ENCODE measurements around the gene C6orf58. TPM values are rescaled to one million over a fixed set of nuclear protein-coding genes. Genes with fewer than 3 reads are reported as not detected.
"Not testable (repeated sequence)": the region's sequence is repeated elsewhere in the genome, so short reads cannot be mapped to it uniquely, and the experiment has no call there.

Gene C6orf58
- total RNA-seq, 1 donor from 2014 or later: 0.38 TPM

DNA sequence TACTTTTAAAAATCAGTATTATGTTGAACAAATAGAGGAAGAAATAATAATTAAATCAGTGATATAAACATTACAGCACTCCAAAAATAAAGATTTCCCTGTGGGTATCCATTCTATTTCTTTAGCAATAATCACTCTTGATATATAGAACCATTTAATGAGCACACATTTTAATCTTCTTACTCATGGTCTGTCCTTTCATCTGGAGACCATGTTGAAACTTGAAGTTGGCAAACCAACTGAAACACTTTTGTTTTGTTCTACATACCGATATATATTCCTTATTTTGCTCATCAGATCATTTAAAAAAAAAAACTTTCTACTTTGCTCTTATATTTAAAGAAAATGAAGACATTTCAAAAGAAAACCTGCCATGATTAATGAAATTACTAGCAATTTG lies 13.4 kb downstream of the C6orf58 start:
- Mint-ChIP-seq H3K4me1 (no peaks in the 10 kb centered on the region), H3K36me3 (no peaks in the 10 kb centered on the region), H3K27me3 (ENCODE audit: low read depth) (no peaks in the 10 kb centered on the region), H3K9me3 (peaks cover 3% of the 10 kb centered on the region), H3K27ac (no peak overlapping the region), H3K4me3 (no peak overlapping the region)
- DNase-seq (ENCODE audit: low spot score in 2 of 2, unreplicated experiment in 2 of 2): no peak
- TF ChIP-seq, protein P1, sequence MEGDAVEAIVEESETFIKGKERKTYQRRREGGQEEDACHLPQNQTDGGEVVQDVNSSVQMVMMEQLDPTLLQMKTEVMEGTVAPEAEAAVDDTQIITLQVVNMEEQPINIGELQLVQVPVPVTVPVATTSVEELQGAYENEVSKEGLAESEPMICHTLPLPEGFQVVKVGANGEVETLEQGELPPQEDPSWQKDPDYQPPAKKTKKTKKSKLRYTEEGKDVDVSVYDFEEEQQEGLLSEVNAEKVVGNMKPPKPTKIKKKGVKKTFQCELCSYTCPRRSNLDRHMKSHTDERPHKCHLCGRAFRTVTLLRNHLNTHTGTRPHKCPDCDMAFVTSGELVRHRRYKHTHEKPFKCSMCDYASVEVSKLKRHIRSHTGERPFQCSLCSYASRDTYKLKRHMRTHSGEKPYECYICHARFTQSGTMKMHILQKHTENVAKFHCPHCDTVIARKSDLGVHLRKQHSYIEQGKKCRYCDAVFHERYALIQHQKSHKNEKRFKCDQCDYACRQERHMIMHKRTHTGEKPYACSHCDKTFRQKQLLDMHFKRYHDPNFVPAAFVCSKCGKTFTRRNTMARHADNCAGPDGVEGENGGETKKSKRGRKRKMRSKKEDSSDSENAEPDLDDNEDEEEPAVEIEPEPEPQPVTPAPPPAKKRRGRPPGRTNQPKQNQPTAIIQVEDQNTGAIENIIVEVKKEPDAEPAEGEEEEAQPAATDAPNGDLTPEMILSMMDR (IDR thresholded peaks at IDR 0.05; ENCODE audit: unreplicated experiment): no peak

DNA sequence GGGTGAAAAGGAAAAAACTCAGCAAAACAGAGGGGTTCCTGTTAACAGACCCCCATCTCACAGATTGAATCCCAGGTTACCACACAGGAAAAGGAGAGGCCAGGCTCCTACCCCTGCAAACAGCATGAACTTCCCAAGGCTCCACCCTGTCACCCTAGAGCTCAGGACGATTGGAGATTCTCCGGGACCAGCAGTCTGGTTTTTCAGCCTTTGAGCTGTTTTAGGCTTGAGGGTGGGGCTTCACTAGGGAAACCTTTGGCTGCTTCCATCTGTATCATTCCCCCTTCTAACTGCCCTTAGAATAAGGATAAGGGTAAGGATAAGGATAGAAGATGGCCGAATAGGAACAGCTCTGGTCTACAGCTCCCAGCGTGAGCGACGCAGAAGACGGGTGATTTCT lies 16.0 kb downstream of the C6orf58 start:
- H3K27me3 Mint-ChIP-seq (ENCODE audit: low read depth): no peaks in the 10 kb centered on the region
- no peaks in the 10 kb centered on the region for H3K36me3 Mint-ChIP-seq
- TF ChIP-seq, protein P1 (IDR thresholded peaks at IDR 0.05; ENCODE audit: unreplicated experiment): no peak
- H3K9me3 Mint-ChIP-seq: peaks cover 3% of the 10 kb centered on the region
- peak overlapping the region; percentile 46 for H3K4me3 Mint-ChIP-seq
- H3K4me1 Mint-ChIP-seq: no peaks in the 10 kb centered on the region
- DNase-seq (ENCODE audit: low spot score in 2 of 2, unreplicated experiment in 2 of 2): no peak
- H3K27ac Mint-ChIP-seq: no peak overlapping the region

DNA sequence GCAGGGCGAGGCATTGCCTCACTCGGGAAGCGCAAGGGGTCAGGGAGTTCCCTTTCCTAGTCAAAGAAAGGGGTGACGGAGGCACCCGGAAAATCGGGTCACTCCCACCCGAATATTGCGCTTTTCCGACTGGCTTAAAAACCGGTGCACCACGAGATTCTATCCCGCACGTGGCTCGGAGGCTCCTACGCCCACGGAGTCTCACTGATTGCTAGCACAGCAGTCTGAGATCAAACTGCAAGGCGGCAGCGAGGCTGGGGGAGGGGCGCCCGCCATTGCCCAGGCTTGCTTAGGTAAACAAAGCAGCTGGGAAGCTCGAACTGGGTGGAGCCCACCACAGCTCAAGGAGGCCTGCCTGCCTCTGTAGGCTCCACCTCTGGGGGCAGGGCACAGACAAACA lies 16.5 kb downstream of the C6orf58 start:
- peak overlapping the region; percentile 46 for H3K4me3 Mint-ChIP-seq
- H3K9me3 Mint-ChIP-seq; H3K4me1 Mint-ChIP-seq; DNase-seq (ENCODE audit: low spot score in 2 of 2, unreplicated experiment in 2 of 2); H3K27ac Mint-ChIP-seq; H3K27me3 Mint-ChIP-seq (ENCODE audit: low read depth); H3K36me3 Mint-ChIP-seq: not testable (repeated sequence)

DNA sequence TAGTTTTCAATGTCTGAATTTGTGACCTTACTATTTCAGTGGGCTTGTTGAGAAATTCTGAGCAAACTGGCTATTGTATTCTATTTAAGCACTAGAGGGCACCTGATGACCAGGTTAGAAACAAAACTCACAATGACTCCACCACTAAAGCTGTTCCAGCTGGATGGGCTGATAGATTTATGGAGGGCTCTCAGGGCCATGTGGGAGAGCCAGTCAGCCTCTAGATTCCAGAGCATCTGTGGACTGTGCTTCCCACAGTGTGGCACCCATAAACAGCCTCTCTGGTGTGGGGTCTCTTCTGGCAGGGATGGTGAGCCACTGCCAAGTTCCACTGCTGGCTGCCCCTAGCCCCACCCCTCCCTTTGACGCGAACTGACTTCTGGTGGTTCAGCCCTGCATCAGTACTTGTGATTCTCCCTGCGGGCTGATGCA lies 29.2 kb downstream of the C6orf58 start:
- no peaks in the 10 kb centered on the region for H3K27me3 Mint-ChIP-seq (ENCODE audit: low read depth)
- no peaks in the 10 kb centered on the region for H3K36me3 Mint-ChIP-seq
- H3K4me1 Mint-ChIP-seq: no peaks in the 10 kb centered on the region
- H3K27ac Mint-ChIP-seq: no peak overlapping the region
- peaks cover 9% of the 10 kb centered on the region for H3K9me3 Mint-ChIP-seq
- TF ChIP-seq, protein P1 (IDR thresholded peaks at IDR 0.05; ENCODE audit: unreplicated experiment): no peak
- no peak overlapping the region for H3K4me3 Mint-ChIP-seq
- peak in 1 of 2 experiments; percentile 38 for DNase-seq (ENCODE audit: low spot score in 2 of 2, unreplicated experiment in 2 of 2)

DNA sequence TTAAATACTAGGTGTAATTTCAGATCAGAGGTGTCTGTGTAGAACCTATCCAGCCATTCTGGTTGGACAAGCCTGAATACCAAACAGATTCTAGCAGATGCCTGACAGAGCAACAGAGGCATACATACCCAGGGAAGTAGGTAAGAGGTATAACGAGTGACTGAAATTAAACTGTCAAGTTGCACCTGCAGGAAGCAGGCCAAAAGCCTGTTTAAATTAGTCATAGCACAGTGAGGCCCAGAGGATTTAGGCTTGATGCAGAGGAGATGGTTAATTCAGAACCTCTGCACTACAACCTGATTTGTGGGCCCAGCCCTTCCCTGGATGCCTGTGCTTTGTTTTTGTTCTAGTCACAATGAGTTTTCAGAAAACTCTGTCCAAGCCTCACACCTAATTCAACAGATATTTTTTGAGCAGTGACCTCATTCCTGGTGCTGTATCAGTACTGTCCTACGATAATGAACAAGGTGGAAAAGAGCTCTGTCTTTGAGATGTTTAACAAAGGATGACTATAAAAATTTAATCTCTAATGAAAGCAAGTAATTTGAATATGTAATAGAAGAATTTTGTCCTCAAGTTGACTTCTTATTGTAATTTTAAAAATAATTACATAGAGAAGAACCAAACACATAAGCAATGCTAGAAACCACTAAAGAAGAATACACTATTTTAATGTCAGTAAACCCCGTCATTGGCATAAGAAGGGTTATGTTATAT lies 31.7 kb downstream of the C6orf58 start:
- no peaks in the 10 kb centered on the region for H3K36me3 Mint-ChIP-seq
- peaks cover 4% of the 10 kb centered on the region for H3K27me3 Mint-ChIP-seq (ENCODE audit: low read depth)
- no peak overlapping the region for H3K27ac Mint-ChIP-seq
- H3K4me1 Mint-ChIP-seq: no peaks in the 10 kb centered on the region
- no peak for DNase-seq (ENCODE audit: low spot score in 2 of 2, unreplicated experiment in 2 of 2)
- TF ChIP-seq, protein P1 (IDR thresholded peaks at IDR 0.05; ENCODE audit: unreplicated experiment): no peak
- H3K4me3 Mint-ChIP-seq: no peak overlapping the region
- peaks cover 4% of the 10 kb centered on the region for H3K9me3 Mint-ChIP-seq

DNA sequence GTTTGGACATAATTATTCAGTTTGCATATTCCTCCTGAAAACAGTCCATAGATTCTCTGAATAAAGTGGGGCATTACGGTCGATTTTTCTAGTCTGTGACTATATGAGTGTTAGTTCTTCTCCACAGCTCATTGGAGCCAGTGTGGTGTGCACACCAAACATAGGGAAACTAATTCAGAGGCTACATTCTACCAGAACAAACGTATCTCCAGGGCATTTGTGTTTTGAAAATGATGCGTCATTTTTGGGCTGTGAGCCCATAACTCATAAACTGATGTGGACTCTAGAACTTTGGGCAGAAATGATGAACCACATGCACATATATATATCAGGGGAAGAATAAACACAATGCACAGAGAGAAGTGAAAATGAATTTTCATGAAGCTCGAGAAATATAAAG lies 41.8 kb downstream of the C6orf58 start:
- H3K4me3 Mint-ChIP-seq: no peak overlapping the region
- H3K9me3 Mint-ChIP-seq: peaks cover 12% of the 10 kb centered on the region
- no peak for DNase-seq (ENCODE audit: low spot score in 2 of 2, unreplicated experiment in 2 of 2)
- peaks cover 5% of the 10 kb centered on the region for H3K27me3 Mint-ChIP-seq (ENCODE audit: low read depth)
- H3K36me3 Mint-ChIP-seq: no peaks in the 10 kb centered on the region
- H3K4me1 Mint-ChIP-seq: no peaks in the 10 kb centered on the region
- H3K27ac Mint-ChIP-seq: no peak overlapping the region
- TF ChIP-seq, protein P1 (IDR thresholded peaks at IDR 0.05; ENCODE audit: unreplicated experiment): no peak
